SU-DHL-6 (cell line): ENCODE results near the gene SCN4B.

ENCODE experiments used
- EZH2phosphoT487 ChIP-seq: fragments of 200-600 bp; sonication (generic), shearing (Covaris generic); conservative IDR thresholded peaks from 2 replicates; pipeline ENCODE4 v1.6.1; 2018; ENCODE audit warnings: mild to moderate bottlenecking, antibody characterized with exemption, low read length, moderate library complexity, mixed read lengths
- TF ChIP-seq, protein P1 (sequence below): fragments of 200-600 bp; sonication (generic); IDR thresholded peaks from one replicate; pipeline ENCODE4 v1.5.1; 2017; ENCODE audit warnings: antibody characterized with exemption, mild to moderate bottlenecking, low read length, moderate library complexity; ENCODE audit not compliant: insufficient read depth, poor library complexity, severe bottlenecking

DNA sequence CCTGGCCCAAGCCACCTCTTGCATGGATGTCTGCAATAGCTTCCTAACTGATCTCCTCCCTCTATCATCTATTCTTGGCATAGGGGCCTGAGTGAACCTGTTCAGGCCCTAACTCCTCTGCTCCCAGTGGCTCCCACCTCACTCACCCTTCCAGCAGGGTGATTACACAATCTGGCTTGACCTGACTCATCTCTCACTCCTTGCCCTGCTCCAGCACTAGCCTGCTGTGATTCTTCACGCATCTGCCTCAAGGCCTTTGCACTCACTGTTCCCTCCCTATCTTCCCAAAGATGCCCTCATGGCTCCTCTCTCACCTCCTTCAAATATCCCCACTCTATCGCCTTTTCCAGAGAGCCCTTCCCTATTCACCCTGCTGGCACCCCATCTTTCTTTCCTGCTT, 10.5 kb downstream of the SCN4B start:
- TF ChIP-seq, protein P1, sequence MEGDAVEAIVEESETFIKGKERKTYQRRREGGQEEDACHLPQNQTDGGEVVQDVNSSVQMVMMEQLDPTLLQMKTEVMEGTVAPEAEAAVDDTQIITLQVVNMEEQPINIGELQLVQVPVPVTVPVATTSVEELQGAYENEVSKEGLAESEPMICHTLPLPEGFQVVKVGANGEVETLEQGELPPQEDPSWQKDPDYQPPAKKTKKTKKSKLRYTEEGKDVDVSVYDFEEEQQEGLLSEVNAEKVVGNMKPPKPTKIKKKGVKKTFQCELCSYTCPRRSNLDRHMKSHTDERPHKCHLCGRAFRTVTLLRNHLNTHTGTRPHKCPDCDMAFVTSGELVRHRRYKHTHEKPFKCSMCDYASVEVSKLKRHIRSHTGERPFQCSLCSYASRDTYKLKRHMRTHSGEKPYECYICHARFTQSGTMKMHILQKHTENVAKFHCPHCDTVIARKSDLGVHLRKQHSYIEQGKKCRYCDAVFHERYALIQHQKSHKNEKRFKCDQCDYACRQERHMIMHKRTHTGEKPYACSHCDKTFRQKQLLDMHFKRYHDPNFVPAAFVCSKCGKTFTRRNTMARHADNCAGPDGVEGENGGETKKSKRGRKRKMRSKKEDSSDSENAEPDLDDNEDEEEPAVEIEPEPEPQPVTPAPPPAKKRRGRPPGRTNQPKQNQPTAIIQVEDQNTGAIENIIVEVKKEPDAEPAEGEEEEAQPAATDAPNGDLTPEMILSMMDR, result no peak
- no peak for TF ChIP-seq EZH2phosphoT487
